GM13976 (cell line): ENCODE results near the gene LRRC41.

Experiments used
- DNase-seq: peaks from one replicate; pipeline ENCODE4 v3.0.0; 2012; ENCODE audit warnings: low spot score
- in situ Hi-C: fragments of 300-500 bp; cut with MboI; formaldehyde crosslinking; loops from one replicate; pipeline ENCODE4 v1.12.0; 2022; ENCODE audit warnings: low sequenced_read_pairs, mixed read lengths, inconsistent platforms; ENCODE audit not compliant: unreplicated experiment
- TF ChIP-seq, protein P1 (sequence below): IDR thresholded peaks from 2 replicates; pipeline ENCODE4 v1.5.1; 2012; ENCODE audit warnings: borderline replicate concordance, mild to moderate bottlenecking; ENCODE audit not compliant: insufficient read depth; ENCODE audit errors: extremely low read depth, missing control alignments, control extremely low read depth

Gene LRRC41

GRCh38 chr1:46317323-46317722 is 13.9 kb upstream of the LRRC41 start:
- in situ Hi-C loops = no loop called here
- TF ChIP-seq, protein P1, sequence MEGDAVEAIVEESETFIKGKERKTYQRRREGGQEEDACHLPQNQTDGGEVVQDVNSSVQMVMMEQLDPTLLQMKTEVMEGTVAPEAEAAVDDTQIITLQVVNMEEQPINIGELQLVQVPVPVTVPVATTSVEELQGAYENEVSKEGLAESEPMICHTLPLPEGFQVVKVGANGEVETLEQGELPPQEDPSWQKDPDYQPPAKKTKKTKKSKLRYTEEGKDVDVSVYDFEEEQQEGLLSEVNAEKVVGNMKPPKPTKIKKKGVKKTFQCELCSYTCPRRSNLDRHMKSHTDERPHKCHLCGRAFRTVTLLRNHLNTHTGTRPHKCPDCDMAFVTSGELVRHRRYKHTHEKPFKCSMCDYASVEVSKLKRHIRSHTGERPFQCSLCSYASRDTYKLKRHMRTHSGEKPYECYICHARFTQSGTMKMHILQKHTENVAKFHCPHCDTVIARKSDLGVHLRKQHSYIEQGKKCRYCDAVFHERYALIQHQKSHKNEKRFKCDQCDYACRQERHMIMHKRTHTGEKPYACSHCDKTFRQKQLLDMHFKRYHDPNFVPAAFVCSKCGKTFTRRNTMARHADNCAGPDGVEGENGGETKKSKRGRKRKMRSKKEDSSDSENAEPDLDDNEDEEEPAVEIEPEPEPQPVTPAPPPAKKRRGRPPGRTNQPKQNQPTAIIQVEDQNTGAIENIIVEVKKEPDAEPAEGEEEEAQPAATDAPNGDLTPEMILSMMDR = no peak
- DNase-seq = no peak

DNA sequence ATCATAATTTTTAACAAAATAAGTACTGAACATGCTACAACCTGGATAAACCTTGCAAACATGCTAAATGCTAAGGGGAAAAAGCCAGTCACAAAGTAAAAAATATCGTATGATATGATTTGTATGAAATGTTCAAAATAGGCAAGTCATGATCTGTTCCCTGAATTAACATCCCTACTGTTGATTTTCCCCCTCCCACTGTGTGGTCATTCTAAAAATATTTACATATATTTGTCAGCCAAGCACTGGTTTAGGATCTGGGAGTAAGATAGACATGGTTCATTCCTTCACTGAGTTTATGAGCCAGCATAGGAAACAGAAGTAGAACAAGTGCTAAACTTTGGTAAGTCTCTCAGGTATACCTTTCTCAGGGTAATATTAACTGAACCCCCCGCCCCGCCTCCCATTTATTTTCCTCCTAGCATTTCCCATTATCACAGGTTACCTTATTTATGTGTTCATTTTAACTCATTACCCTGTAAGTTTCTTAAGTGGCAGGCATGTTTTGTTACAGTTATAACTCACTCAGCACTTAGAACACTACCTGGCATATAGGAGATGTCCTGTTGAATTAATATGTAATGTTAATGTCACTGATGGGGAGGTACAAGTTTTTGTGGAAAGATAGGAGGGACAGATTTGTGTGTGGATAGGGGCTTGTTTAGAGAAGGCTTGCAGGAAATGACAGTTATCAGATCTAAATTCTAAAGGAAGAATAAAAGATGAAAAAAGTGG is 12.4 kb upstream of the LRRC41 start:
- TF ChIP-seq, protein P1 = no peak
- no peak for DNase-seq
- in situ Hi-C loops = no loop called here

GRCh38 chr1:46310321-46310720 is 6.9 kb upstream of the LRRC41 start:
- no peak for DNase-seq
- TF ChIP-seq, protein P1 = no peak
- in situ Hi-C loops = no loop called here

DNA sequence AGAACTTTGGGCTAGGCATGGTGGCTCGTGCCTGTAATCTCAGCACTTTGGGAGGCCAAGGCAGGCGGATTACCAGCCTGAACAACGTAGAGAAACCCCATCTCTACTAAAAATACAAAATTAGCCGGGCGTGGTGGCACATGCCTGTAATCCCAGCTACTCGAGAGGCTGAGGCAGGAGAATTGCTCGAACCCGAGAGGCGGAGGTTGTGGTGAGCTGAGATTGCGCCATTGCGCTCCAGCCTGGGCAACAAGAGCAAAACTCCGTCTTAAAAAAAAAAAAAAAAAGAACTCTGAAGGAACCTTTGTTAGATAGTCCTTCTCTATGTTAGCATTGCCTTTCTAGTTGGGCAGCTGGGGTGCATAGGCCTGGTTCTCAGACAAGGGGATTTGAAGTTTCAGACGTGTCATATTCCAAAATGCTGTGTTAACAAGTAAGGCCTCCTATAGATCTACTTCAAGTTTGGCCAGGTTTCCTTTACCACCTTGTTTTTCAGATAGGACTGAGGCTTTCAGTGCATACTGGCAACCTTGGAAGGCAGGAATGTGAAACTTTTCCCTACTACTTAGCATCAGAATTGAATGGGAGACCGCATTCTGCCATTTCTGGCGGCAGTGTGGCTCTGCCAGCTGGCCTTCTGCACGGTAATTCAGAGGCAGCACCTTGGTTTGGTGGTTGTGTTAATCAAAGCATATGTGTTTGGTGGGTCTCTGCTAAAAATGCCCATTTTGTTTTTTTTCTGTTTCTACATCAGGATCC is 6.2 kb upstream of the LRRC41 start:
- no peak for DNase-seq
- in situ Hi-C loops = no loop called here
- TF ChIP-seq, protein P1 = no peak

- in situ Hi-C loops = no loop called here
- no peak for DNase-seq
These were observed 2.7 kb upstream of the LRRC41 start for GRCh38 chr1:46306159-46306530.

DNA sequence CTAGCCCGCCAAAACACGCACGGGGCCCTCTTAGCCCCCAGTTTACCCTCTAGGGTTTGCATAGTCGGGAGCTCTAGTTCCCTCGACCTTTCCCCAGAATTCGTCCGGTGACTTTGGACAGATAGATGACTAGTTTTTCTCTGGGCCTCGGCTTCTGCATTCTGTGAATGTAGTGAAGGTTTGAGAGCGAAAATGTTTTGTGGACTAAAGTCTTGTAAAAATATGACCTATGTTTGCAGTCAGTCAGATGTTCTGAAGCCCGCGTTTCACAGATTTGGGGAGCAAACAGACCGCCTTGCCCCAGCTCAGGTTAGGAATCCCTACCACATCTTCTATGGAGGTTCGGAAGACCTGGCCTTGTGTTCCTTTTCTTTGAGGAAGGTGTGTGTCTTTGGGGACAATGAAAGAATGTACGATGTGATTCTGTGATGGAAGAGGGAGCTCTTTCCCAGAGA is 483 bp upstream of the LRRC41 start:
- no peak for DNase-seq
- TF ChIP-seq, protein P1 = no peak
- in situ Hi-C loops = loop anchor here (5.0 kb wide), 1 partner anchor 43 kb away; no protein-coding TSS in a partner anchor

More at GRCh38 chr1:46306159-46306530, 2.7 kb upstream of the LRRC41 start:
- TF ChIP-seq, protein P1 = no peak
